ENCODE data around the gene EAF2.
"Not testable (repeated sequence)": the region's sequence is repeated elsewhere in the genome, so short reads cannot be mapped to it uniquely, and the experiment has no call there.

EAF2 gene

DNA sequence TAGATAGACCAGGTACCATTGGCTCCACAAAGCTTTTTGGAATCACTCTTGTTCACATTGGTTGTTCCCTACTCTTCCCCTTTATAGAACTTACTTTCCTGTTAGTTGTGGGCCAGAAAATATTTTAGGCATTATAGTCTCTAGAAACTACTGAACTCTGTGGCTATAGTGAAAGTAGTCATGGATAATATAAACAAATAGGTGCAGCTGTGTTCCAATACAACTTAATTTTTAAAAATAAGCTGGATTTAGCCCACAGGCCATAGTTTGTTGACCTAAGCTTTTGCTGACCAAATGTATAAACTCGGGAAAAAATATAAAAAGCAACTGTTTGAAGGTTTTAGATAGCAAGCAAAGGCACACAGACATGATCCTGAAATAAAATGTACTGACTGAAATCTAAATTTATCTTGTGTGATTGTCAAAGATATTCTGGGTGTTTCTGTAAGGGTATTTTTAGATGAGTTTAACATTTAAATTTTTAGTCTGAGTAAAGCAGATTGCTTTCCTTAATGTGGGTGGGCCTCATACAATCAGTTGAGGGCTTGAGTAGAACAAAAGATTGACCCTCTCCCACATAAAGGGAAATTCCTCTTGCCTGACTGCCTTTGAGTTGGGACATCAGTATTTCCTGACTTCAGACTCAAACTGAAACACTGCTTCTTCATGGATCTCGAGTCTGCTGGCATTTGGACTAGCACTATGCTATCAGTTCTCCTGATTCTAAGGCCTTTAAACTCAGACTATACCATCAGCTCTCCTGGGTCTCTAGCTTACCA, 13.4 kb upstream of the EAF2 start:
- no peak for DNase-seq (ENCODE audit: insufficient read length)
- FAIRE-seq: no peak
- TF ChIP-seq POLR2A (IDR thresholded peaks at IDR 0.05; ENCODE audit: low read depth, low read length) (no peak), TAF1 (IDR thresholded peaks at IDR 0.05; ENCODE audit: borderline replicate concordance, low read depth, low read length) (no peak), POLR2AphosphoS5 (IDR thresholded peaks at IDR 0.05; ENCODE audit: low read depth, low read length) (no peak)

DNA sequence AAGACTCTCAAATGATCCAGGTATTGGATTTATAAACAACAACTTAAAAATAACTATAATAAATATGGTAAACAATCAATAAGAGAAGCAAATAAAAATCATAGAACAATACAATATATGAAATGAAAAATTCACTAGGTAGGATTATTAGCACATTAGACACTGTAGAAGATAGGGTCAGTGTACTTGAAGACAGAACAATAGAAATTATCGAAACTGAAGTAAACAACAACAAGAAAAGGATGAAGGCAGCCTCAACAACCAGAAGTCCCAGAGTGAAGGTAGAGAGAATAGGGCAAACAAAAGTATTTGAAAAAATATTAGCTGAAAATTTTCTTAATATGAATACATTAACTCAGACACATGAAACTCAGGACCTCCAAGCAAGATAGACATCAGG, 12.0 kb upstream of the EAF2 start:
- no peak for TF ChIP-seq TAF1 (IDR thresholded peaks at IDR 0.05; ENCODE audit: borderline replicate concordance, low read depth, low read length)
- no peak for TF ChIP-seq POLR2A (IDR thresholded peaks at IDR 0.05; ENCODE audit: low read depth, low read length)
- no peak for TF ChIP-seq POLR2AphosphoS5 (IDR thresholded peaks at IDR 0.05; ENCODE audit: low read depth, low read length)
- DNase-seq (ENCODE audit: insufficient read length) (no peak), FAIRE-seq (no peak)

GRCh38 chr3:121834157-121834670, 795 bp upstream of the EAF2 start:
- DNase-seq (ENCODE audit: insufficient read length): no peak

GRCh38 chr3:121835465-121835801, 424 bp downstream of the EAF2 start:
- no peak for FAIRE-seq
- DNase-seq (ENCODE audit: insufficient read length): peak; percentile 13
- TF ChIP-seq POLR2A (IDR thresholded peaks at IDR 0.05; ENCODE audit: low read depth, low read length) (no peak), TAF1 (IDR thresholded peaks at IDR 0.05; ENCODE audit: borderline replicate concordance, low read depth, low read length) (no peak), POLR2AphosphoS5 (IDR thresholded peaks at IDR 0.05; ENCODE audit: low read depth, low read length) (no peak)

More at GRCh38 chr3:121834157-121834670, 795 bp upstream of the EAF2 start:
- FAIRE-seq: no peak
- no peak for TF ChIP-seq POLR2AphosphoS5 (IDR thresholded peaks at IDR 0.05; ENCODE audit: low read depth, low read length)
- no peak for TF ChIP-seq POLR2A (IDR thresholded peaks at IDR 0.05; ENCODE audit: low read depth, low read length)
- no peak for TF ChIP-seq TAF1 (IDR thresholded peaks at IDR 0.05; ENCODE audit: borderline replicate concordance, low read depth, low read length)

DNA sequence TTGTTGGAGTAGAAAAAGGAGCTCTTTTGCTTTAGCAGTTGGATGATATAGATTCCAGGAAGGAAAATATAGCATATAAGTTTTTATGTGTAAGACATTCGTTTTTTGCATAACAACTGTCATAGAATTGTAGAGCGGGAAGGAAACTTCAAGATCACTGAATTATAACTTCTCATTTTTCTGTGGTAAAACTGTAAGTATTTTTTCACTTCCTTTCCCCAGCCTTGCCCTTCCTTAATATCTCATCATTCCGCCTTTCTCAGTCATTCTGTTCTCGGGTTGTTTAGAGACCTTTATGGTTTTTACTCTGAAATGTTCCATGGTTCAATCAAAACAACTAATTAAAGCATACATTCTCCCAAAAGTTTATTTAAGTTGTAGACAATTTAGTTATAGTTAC, 1.1 kb downstream of the EAF2 start:
- DNase-seq (ENCODE audit: insufficient read length) (no peak), FAIRE-seq (peak; percentile 78)
- TF ChIP-seq TAF1 (IDR thresholded peaks at IDR 0.05; ENCODE audit: borderline replicate concordance, low read depth, low read length) (no peak), POLR2AphosphoS5 (IDR thresholded peaks at IDR 0.05; ENCODE audit: low read depth, low read length) (no peak), POLR2A (IDR thresholded peaks at IDR 0.05; ENCODE audit: low read depth, low read length) (no peak)

DNA sequence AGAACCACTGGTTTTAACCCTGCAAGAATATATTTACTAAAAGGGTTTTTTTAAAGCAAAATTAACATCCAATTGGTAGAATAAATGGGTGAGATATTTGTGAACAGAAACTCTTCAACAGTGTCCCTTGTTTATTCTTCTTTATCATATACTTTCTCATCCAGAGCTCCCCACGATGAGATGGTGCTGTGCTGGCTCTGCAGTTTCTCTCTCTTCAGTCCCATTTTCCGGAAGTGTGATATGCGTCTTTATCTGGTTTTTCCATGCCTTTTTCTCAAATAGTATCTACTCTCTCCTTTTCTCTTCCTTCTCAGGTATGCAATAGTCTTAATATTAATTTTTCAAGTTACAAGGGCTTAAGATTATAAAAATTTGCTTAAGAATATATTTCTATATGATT, 1.5 kb downstream of the EAF2 start:
- FAIRE-seq (no peak), DNase-seq (ENCODE audit: insufficient read length) (no peak)
- no peak for TF ChIP-seq TAF1 (IDR thresholded peaks at IDR 0.05; ENCODE audit: borderline replicate concordance, low read depth, low read length)
- no peak for TF ChIP-seq POLR2AphosphoS5 (IDR thresholded peaks at IDR 0.05; ENCODE audit: low read depth, low read length)
- no peak for TF ChIP-seq POLR2A (IDR thresholded peaks at IDR 0.05; ENCODE audit: low read depth, low read length)

- FAIRE-seq (no peak), DNase-seq (ENCODE audit: insufficient read length) (no peak)
- no peak for TF ChIP-seq TAF1 (IDR thresholded peaks at IDR 0.05; ENCODE audit: borderline replicate concordance, low read depth, low read length)
- no peak for TF ChIP-seq POLR2AphosphoS5 (IDR thresholded peaks at IDR 0.05; ENCODE audit: low read depth, low read length)
- TF ChIP-seq POLR2A (IDR thresholded peaks at IDR 0.05; ENCODE audit: low read depth, low read length): no peak
Measured at GRCh38 chr3:121839962-121840361, 5.0 kb downstream of the EAF2 start.

GRCh38 chr3:121844892-121845291, 9.9 kb downstream of the EAF2 start:
- DNase-seq (ENCODE audit: insufficient read length) (no peak), FAIRE-seq (peak; percentile 63)
- TF ChIP-seq POLR2A (IDR thresholded peaks at IDR 0.05; ENCODE audit: low read depth, low read length) (no peak), TAF1 (IDR thresholded peaks at IDR 0.05; ENCODE audit: borderline replicate concordance, low read depth, low read length) (no peak), POLR2AphosphoS5 (IDR thresholded peaks at IDR 0.05; ENCODE audit: low read depth, low read length) (no peak)

DNA sequence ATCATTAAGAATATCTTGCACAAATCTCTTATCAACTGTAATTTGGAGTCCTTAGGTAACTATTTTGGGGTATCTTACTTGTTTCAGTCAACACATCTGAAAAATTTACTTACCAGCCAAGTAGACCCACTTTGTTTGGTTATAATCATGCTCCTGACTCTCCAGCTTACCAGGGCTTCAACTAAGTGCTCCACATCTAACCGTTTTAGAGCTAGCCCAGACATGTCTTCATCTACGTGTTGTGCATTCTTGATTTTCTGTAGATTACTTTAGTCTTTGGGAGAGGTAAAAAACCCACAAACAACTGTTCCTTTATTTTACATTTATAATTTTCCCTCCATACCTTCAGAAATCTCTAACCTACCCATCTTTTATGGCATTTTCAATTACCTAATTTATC, 17.2 kb downstream of the EAF2 start:
- FAIRE-seq (peak; percentile 40), DNase-seq (ENCODE audit: insufficient read length) (no peak)
- TF ChIP-seq TAF1 (IDR thresholded peaks at IDR 0.05; ENCODE audit: borderline replicate concordance, low read depth, low read length) (no peak), POLR2A (IDR thresholded peaks at IDR 0.05; ENCODE audit: low read depth, low read length) (no peak), POLR2AphosphoS5 (IDR thresholded peaks at IDR 0.05; ENCODE audit: low read depth, low read length) (no peak)

DNA sequence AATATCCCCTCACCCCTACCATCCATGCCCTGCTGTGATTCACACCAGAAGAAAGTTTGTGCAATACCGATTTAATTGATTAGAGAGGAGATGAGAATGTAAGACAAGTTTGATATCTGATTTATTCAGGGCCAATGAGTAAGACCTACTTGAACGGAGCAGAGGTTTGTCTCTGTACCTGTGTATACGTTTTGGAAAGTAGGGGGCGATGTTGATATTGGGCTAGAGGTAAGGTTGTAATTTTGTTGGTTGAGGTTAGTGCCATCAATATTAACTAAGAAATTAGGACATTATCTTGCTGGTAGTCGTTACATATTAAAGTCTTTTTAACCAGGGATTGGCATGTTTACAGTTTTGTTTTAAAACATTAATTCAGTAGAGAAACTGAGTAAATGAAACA, 20.5 kb downstream of the EAF2 start:
- FAIRE-seq: peak; percentile 67
- TF ChIP-seq TAF1 (IDR thresholded peaks at IDR 0.05; ENCODE audit: borderline replicate concordance, low read depth, low read length) (no peak), POLR2A (IDR thresholded peaks at IDR 0.05; ENCODE audit: low read depth, low read length) (no peak), POLR2AphosphoS5 (IDR thresholded peaks at IDR 0.05; ENCODE audit: low read depth, low read length) (no peak)
- DNase-seq (ENCODE audit: insufficient read length): no peak

GRCh38 chr3:121857778-121858177, 22.8 kb downstream of the EAF2 start:
- not testable (repeated sequence) for FAIRE-seq

DNA sequence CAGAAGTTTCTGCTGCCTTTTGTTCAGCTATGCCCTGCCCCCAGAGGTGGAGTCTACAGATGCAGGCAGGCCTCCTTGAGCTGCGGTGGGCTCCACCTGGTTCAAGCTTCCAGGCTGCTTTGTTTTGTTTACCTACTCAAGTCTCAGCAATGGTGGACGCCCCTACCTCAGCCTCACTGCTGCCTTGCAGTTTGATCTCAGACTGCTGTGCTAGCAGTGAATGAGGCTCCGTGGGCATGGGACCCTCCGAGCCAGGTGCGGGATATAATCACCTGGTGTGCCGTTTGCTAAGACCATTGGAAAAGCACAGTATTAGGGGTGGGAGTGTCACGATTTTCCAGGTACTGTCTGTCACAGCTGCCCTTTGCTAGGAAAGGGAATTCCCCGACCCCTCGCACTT, 28.2 kb downstream of the EAF2 start:
- not testable (repeated sequence) for FAIRE-seq; DNase-seq (ENCODE audit: insufficient read length)

More at GRCh38 chr3:121857778-121858177, 22.8 kb downstream of the EAF2 start:
- DNase-seq (ENCODE audit: insufficient read length): not testable (repeated sequence)
